ENCODE data around the gene CASQ1.
A peak's percentile ranks its signal among the peaks of the same experiment; 100 is the strongest.

CASQ1 gene

DNA sequence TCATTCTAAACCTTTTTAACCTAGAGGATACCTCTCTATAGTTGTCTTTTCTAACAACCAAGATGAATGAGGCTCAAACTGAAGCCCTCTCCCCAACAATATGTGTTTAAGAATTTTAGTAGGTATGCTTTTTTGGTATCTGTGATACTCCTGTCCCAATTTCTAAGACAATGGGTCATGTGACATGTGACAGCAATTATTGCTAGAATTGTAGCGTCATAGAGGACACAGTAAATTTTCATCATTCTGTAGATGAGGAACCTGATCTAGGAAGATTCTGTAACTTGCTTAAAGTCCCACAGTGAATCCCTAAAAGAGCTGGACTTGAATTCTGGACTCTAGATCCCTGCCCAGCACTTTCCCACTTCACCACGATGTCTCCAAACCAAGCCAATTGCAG lies 11.6 kb upstream of the CASQ1 start:
- TF ChIP-seq POLR2A (IDR thresholded peaks at IDR 0.05; ENCODE audit: low read depth, low read length) (no peak), POU2F2 (IDR thresholded peaks at IDR 0.05; ENCODE audit: low read depth, low read length) (no peak), TAF1 (IDR thresholded peaks at IDR 0.05; ENCODE audit: low read depth, low read length) (no peak), PAX5 (IDR thresholded peaks at IDR 0.05; ENCODE audit: insufficient read depth, low read length, severe bottlenecking) (no peak), SPI1 (IDR thresholded peaks at IDR 0.05; ENCODE audit: low read depth, low read length) (no peak), POLR2AphosphoS5 (IDR thresholded peaks at IDR 0.05; ENCODE audit: low read depth, low read length) (no peak)
- FAIRE-seq, result no peak
- DNase-seq (ENCODE audit: insufficient read length, low spot score), result no peak

DNA sequence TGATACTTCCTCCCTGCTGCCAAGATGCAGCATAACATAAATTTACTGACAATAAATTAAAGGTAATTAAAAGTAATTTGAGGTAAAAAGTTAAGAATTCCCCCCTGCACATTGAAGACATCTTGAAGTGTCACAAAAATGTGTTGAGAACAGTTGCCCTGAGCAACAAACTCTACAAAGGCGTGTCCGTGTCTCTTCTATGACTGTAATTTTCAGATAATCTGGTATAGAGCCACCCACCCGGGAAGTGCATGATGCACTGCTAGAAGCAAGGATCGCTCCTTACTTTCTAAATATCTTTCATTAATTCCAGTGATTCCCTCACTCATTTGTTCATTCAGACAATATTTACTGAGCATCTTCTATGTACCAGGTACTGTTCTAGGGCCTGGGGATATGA lies 11.0 kb upstream of the CASQ1 start:
- TF ChIP-seq POLR2A (IDR thresholded peaks at IDR 0.05; ENCODE audit: low read depth, low read length) (no peak), POU2F2 (IDR thresholded peaks at IDR 0.05; ENCODE audit: low read depth, low read length) (no peak)
- DNase-seq (ENCODE audit: insufficient read length, low spot score) (no peak), FAIRE-seq (no peak)

GRCh38 chr1:160186246-160186645 lies 4.1 kb upstream of the CASQ1 start:
- no peak for TF ChIP-seq POLR2A (IDR thresholded peaks at IDR 0.05; ENCODE audit: low read depth, low read length)
- no peak for TF ChIP-seq SPI1 (IDR thresholded peaks at IDR 0.05; ENCODE audit: low read depth, low read length)
- no peak for TF ChIP-seq PAX5 (IDR thresholded peaks at IDR 0.05; ENCODE audit: insufficient read depth, low read length, severe bottlenecking)
- TF ChIP-seq POU2F2 (IDR thresholded peaks at IDR 0.05; ENCODE audit: low read depth, low read length), result no peak
- no peak for TF ChIP-seq POLR2AphosphoS5 (IDR thresholded peaks at IDR 0.05; ENCODE audit: low read depth, low read length)
- TF ChIP-seq TAF1 (IDR thresholded peaks at IDR 0.05; ENCODE audit: low read depth, low read length), result no peak
- no peak for FAIRE-seq
- DNase-seq (ENCODE audit: insufficient read length, low spot score), result no peak

- no peak for FAIRE-seq
- TF ChIP-seq TAF1 (IDR thresholded peaks at IDR 0.05; ENCODE audit: low read depth, low read length) (no peak), POLR2A (IDR thresholded peaks at IDR 0.05; ENCODE audit: low read depth, low read length) (no peak), SPI1 (IDR thresholded peaks at IDR 0.05; ENCODE audit: low read depth, low read length) (no peak), POLR2AphosphoS5 (IDR thresholded peaks at IDR 0.05; ENCODE audit: low read depth, low read length) (no peak), PAX5 (IDR thresholded peaks at IDR 0.05; ENCODE audit: insufficient read depth, low read length, severe bottlenecking) (no peak), POU2F2 (IDR thresholded peaks at IDR 0.05; ENCODE audit: low read depth, low read length) (no peak)
- DNase-seq (ENCODE audit: insufficient read length, low spot score), result no peak
Measured at GRCh38 chr1:160186729-160187128, 3.6 kb upstream of the CASQ1 start.

DNA sequence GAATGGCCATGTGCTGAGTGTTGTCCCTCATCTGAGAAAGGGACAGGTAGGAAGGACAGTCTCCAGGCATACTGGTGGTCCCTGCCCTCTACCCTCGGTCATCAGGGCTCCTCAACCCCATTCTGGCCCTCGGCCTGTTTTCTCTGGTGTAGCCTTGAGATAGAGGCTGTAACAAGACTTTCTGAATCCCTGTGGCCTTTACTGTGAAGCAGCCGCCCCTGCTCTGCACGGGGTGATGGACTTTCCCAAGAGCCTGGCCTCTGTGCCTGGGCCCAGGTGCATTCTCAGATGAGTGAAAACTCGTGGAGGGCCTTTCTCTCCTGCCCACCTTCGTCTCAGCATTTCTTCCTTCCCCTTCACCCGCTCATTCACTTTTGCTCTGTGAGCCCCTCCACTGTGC lies 3.0 kb upstream of the CASQ1 start:
- no peak for FAIRE-seq

GRCh38 chr1:160188341-160188740 lies 2.0 kb upstream of the CASQ1 start:
- DNase-seq (ENCODE audit: insufficient read length, low spot score) (no peak), FAIRE-seq (no peak)
- no peak for TF ChIP-seq PAX5 (IDR thresholded peaks at IDR 0.05; ENCODE audit: insufficient read depth, low read length, severe bottlenecking)
- no peak for TF ChIP-seq POLR2A (IDR thresholded peaks at IDR 0.05; ENCODE audit: low read depth, low read length)
- TF ChIP-seq SPI1 (IDR thresholded peaks at IDR 0.05; ENCODE audit: low read depth, low read length), result no peak
- TF ChIP-seq TAF1 (IDR thresholded peaks at IDR 0.05; ENCODE audit: low read depth, low read length), result no peak
- no peak for TF ChIP-seq POU2F2 (IDR thresholded peaks at IDR 0.05; ENCODE audit: low read depth, low read length)
- TF ChIP-seq POLR2AphosphoS5 (IDR thresholded peaks at IDR 0.05; ENCODE audit: low read depth, low read length), result no peak

More for the DNA sequence above, 3.0 kb upstream of the CASQ1 start:
- TF ChIP-seq TAF1 (IDR thresholded peaks at IDR 0.05; ENCODE audit: low read depth, low read length) (no peak), POLR2A (IDR thresholded peaks at IDR 0.05; ENCODE audit: low read depth, low read length) (no peak), PAX5 (IDR thresholded peaks at IDR 0.05; ENCODE audit: insufficient read depth, low read length, severe bottlenecking) (no peak), SPI1 (IDR thresholded peaks at IDR 0.05; ENCODE audit: low read depth, low read length) (no peak)
- DNase-seq (ENCODE audit: insufficient read length, low spot score), result no peak

DNA sequence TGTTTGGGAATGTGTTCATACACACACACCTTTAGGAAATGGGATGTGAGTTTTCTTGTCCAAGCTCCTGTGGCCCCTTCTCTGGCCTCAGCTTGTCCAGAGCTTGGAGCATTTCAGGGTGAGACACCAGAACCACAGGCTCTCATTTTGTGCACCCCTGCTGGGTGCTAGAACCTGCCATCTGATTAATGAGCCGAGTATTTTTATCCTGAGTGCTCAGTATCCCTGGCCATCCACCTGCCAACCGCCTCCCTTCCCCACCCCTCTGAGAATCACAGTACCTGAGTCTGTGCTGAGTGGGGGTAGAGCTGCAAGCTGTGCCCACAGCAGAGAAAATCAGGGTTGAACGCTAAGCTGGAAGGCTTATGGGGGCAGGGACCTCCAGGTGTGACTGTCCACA lies 1.4 kb downstream of the CASQ1 start:
- DNase-seq (ENCODE audit: insufficient read length, low spot score) (no peak), FAIRE-seq (no peak)
- TF ChIP-seq POLR2AphosphoS5 (IDR thresholded peaks at IDR 0.05; ENCODE audit: low read depth, low read length) (no peak), SPI1 (IDR thresholded peaks at IDR 0.05; ENCODE audit: low read depth, low read length) (no peak), TAF1 (IDR thresholded peaks at IDR 0.05; ENCODE audit: low read depth, low read length) (no peak), POU2F2 (IDR thresholded peaks at IDR 0.05; ENCODE audit: low read depth, low read length) (no peak), POLR2A (IDR thresholded peaks at IDR 0.05; ENCODE audit: low read depth, low read length) (no peak), PAX5 (IDR thresholded peaks at IDR 0.05; ENCODE audit: insufficient read depth, low read length, severe bottlenecking) (no peak)

DNA sequence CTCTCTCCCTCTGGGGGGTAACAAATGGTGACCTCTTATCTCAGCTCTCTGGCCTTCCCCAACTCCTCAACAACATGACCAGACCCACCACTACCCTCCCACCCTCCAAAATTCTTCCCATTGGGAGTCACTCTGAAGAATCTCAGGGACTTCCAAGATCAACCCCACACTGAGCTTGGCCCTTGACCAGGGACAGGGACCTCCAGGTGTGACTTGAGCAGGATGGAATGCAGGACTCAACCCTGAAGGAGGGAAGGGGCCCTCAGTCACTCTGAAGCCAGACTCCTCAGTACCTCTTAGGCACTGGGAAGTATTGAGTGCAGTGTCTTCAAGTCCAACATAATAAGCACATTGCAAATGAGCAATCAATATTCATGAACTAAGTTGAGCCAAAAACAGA lies 1.9 kb downstream of the CASQ1 start:
- DNase-seq (ENCODE audit: insufficient read length, low spot score) (no peak), FAIRE-seq (no peak)
- no peak for TF ChIP-seq POLR2AphosphoS5 (IDR thresholded peaks at IDR 0.05; ENCODE audit: low read depth, low read length)
- no peak for TF ChIP-seq PAX5 (IDR thresholded peaks at IDR 0.05; ENCODE audit: insufficient read depth, low read length, severe bottlenecking)
- no peak for TF ChIP-seq POLR2A (IDR thresholded peaks at IDR 0.05; ENCODE audit: low read depth, low read length)
- TF ChIP-seq POU2F2 (IDR thresholded peaks at IDR 0.05; ENCODE audit: low read depth, low read length), result no peak
- TF ChIP-seq SPI1 (IDR thresholded peaks at IDR 0.05; ENCODE audit: low read depth, low read length), result no peak
- TF ChIP-seq TAF1 (IDR thresholded peaks at IDR 0.05; ENCODE audit: low read depth, low read length), result no peak

DNA sequence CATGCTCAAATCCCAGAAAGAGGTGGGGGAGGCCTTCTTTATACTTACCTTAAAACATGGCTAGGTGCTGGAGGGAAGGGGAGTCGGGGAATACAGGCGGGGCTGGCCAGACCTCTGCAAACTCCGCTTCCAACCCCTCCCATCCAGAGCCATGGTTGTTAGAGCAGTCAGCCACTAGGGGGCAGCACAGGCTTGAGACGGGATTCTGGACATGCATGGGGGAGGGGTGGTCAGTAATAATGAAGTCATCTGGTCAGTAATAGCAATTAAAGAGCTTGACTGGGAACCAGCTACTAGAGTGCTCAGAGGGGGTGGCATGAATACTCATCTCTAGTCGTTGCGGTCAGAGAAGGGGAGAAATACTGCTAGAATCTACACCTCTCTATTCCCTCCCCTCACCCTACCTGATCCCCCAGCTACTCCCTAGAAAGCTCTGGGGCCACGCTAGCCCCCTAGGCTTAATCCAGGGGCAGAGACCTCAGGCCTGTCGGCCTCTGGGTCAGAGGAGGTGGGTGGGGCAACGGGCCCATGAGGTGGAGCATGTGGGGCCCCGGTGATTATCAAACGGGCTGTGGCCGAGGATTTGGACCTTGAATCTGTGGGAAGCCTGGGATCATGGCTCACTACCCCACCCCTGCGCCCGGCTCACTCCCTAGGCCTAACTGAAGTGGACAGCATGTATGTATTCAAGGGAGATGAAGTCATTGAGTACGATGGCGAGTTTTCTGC lies 2.9 kb downstream of the CASQ1 start:
- DNase-seq (ENCODE audit: insufficient read length, low spot score) (peak; percentile 55), FAIRE-seq (peak; percentile 88)
- TF ChIP-seq POU2F2 (IDR thresholded peaks at IDR 0.05; ENCODE audit: low read depth, low read length) (peak; percentile 86; the same call in 1 of the 2 replicates), SPI1 (IDR thresholded peaks at IDR 0.05; ENCODE audit: low read depth, low read length) (no peak), TAF1 (IDR thresholded peaks at IDR 0.05; ENCODE audit: low read depth, low read length) (no peak), POLR2AphosphoS5 (IDR thresholded peaks at IDR 0.05; ENCODE audit: low read depth, low read length) (no peak), PAX5 (IDR thresholded peaks at IDR 0.05; ENCODE audit: insufficient read depth, low read length, severe bottlenecking) (peak; percentile 15), POLR2A (IDR thresholded peaks at IDR 0.05; ENCODE audit: low read depth, low read length) (no peak)
